Measurements from ENCODE around the gene ATP13A2.

The ATP13A2 gene

GRCh38 chr1:16981269-16981849 is 30.4 kb downstream of the ATP13A2 start:
- H2AK5ac ChIP-seq (ENCODE audit: low read length, severe bottlenecking) = peak overlapping the region; percentile 86
- peaks cover 45% of the 10 kb centered on the region for H3K4me1 ChIP-seq (ENCODE audit: control insufficient read depth, insufficient read depth, low read depth, low read length)
- no peak overlapping the region for H2BK15ac ChIP-seq (ENCODE audit: low read depth, poor library complexity, severe bottlenecking)
- peak; percentile 82 for DNase-seq
- no peak overlapping the region for H2BK120ac ChIP-seq (ENCODE audit: low read depth, low read length)
- no peaks in the 10 kb centered on the region for H3K27me3 ChIP-seq (ENCODE audit: control insufficient read depth in 1 of 2, insufficient read depth in 1 of 2, low read length in 2 of 2)
- H3K23ac ChIP-seq (ENCODE audit: low read length in 2 of 2) = peak overlapping the region in 1 of 2 experiments; percentile 14
- peak overlapping the region; percentile 41 for H4K8ac ChIP-seq (ENCODE audit: low read length)
- H3K36me3 ChIP-seq (ENCODE audit: control insufficient read depth in 1 of 2, insufficient read depth in 2 of 2, low read depth in 1 of 2, low read length in 2 of 2) = peaks cover 21 to 46% of the 10 kb centered on the region in 2 experiments
- no peak overlapping the region for H3K4me2 ChIP-seq (ENCODE audit: low read length, poor library complexity, severe bottlenecking)
- peak overlapping the region; percentile 94 for H3K9ac ChIP-seq (ENCODE audit: low read length)
- H2BK12ac ChIP-seq (ENCODE audit: low read length in 2 of 2) = peak overlapping the region in 1 of 2 experiments; percentile 80
- H3K18ac ChIP-seq (ENCODE audit: low read depth in 1 of 2, low read length in 2 of 2) = peak overlapping the region in 1 of 2 experiments; percentile 86
- peak overlapping the region; percentile 37 for H4K91ac ChIP-seq (ENCODE audit: low read length)
- H3K4me3 ChIP-seq (ENCODE audit: insufficient read depth in 1 of 2, low read depth in 1 of 2, low read length in 2 of 2) = peak overlapping the region in 1 of 2 experiments; percentile 98
- H3K79me1 ChIP-seq (replicated peaks; ENCODE audit: low read length, poor library complexity, severe bottlenecking) = peaks cover 7% of the 10 kb centered on the region
- H3K27ac ChIP-seq (ENCODE audit: low read length, poor library complexity, severe bottlenecking) = peak overlapping the region; percentile 57
- peak overlapping the region in 1 of 2 experiments; percentile 56 for H3K4ac ChIP-seq (ENCODE audit: low read depth in 1 of 2, low read length in 2 of 2)
- H2AFZ ChIP-seq (ENCODE audit: low read depth, low read length) = peak overlapping the region; percentile 18
- 60% methylated on average over 10 of the region's 10 CpGs for WGBS
- peak overlapping the region; percentile 32 for H2BK5ac ChIP-seq (ENCODE audit: low read depth, low read length, poor library complexity, severe bottlenecking)
- H3K14ac ChIP-seq (ENCODE audit: low read length in 2 of 2) = peak overlapping the region in 1 of 2 experiments; percentile 18
- H3K9me3 ChIP-seq (ENCODE audit: control insufficient read depth, low read length) = no peaks in the 10 kb centered on the region

- H3K4me1 ChIP-seq (ENCODE audit: control insufficient read depth, insufficient read depth, low read depth, low read length) = peaks cover 51% of the 10 kb centered on the region
- peak within 1 kb of the TSS; percentile 80 to 90 for H3K4ac ChIP-seq (ENCODE audit: low read depth in 1 of 2, low read length in 2 of 2)
- peak within 1 kb of the TSS; percentile 95 for H2BK120ac ChIP-seq (ENCODE audit: low read depth, low read length)
- peak within 1 kb of the TSS in 1 of 2 experiments; percentile 94 for H3K23ac ChIP-seq (ENCODE audit: low read length in 2 of 2)
- H2BK5ac ChIP-seq (ENCODE audit: low read depth, low read length, poor library complexity, severe bottlenecking) = peak within 1 kb of the TSS; percentile 46
- H2BK12ac ChIP-seq (ENCODE audit: low read length in 2 of 2) = peak within 1 kb of the TSS; percentile 86 to 90
- H3K9ac ChIP-seq (ENCODE audit: low read length) = peak within 1 kb of the TSS; percentile 94
- H3K27ac ChIP-seq (ENCODE audit: low read length, poor library complexity, severe bottlenecking) = peak within 1 kb of the TSS; percentile 60
- peak within 1 kb of the TSS; percentile 26 for H2BK15ac ChIP-seq (ENCODE audit: low read depth, poor library complexity, severe bottlenecking)
- no peaks in the 10 kb centered on the region for H3K27me3 ChIP-seq (ENCODE audit: control insufficient read depth in 1 of 2, insufficient read depth in 1 of 2, low read length in 2 of 2)
- H4K8ac ChIP-seq (ENCODE audit: low read length) = peak within 1 kb of the TSS; percentile 41
- peak within 1 kb of the TSS; percentile 86 for H2AK5ac ChIP-seq (ENCODE audit: low read length, severe bottlenecking)
- H3K18ac ChIP-seq (ENCODE audit: low read depth in 1 of 2, low read length in 2 of 2) = peak within 1 kb of the TSS; percentile 53 to 90
- no peaks in the 10 kb centered on the region for H3K9me3 ChIP-seq (ENCODE audit: control insufficient read depth, low read length)
- peak; percentile 40 for DNase-seq
- H3K4me3 ChIP-seq (ENCODE audit: insufficient read depth in 1 of 2, low read depth in 1 of 2, low read length in 2 of 2) = peak within 1 kb of the TSS; percentile 79 to 98
- H3K14ac ChIP-seq (ENCODE audit: low read length in 2 of 2) = peak within 1 kb of the TSS; percentile 0 to 71
- H3K36me3 ChIP-seq (ENCODE audit: control insufficient read depth in 1 of 2, insufficient read depth in 2 of 2, low read depth in 1 of 2, low read length in 2 of 2) = peaks cover 28 to 46% of the 10 kb centered on the region in 2 experiments
- peak within 1 kb of the TSS; percentile 83 for H4K91ac ChIP-seq (ENCODE audit: low read length)
- peak within 1 kb of the TSS; percentile 76 for H3K4me2 ChIP-seq (ENCODE audit: low read length, poor library complexity, severe bottlenecking)
- H3K79me1 ChIP-seq (replicated peaks; ENCODE audit: low read length, poor library complexity, severe bottlenecking) = peaks cover 10% of the 10 kb centered on the region
- peak within 1 kb of the TSS; percentile 18 for H2AFZ ChIP-seq (ENCODE audit: low read depth, low read length)
- WGBS = 12% methylated on average over 29 of the region's 53 CpGs
These were observed 31.1 kb downstream of the ATP13A2 start, which contains the start of gene MFAP2 for GRCh38 chr1:16980473-16981268. Gene MFAP2, minus strand, starts transcription at chr1:16980620. Its CDS starts 2,347 bp downstream, at chr1:16978273.

- Histone ChIP-seq H2AFZ (ENCODE audit: low read depth, low read length) (no peak overlapping the region), H4K8ac (ENCODE audit: low read length) (peak overlapping the region; percentile 21), H2BK15ac (ENCODE audit: low read depth, poor library complexity, severe bottlenecking) (no peak overlapping the region), H3K9ac (ENCODE audit: low read length) (peak overlapping the region; percentile 94), H3K18ac (ENCODE audit: low read depth in 1 of 2, low read length in 2 of 2) (peak overlapping the region; percentile 53 to 90), H3K23ac (ENCODE audit: low read length in 2 of 2) (peak overlapping the region in 1 of 2 experiments; percentile 34), H3K4me2 (ENCODE audit: low read length, poor library complexity, severe bottlenecking) (peak overlapping the region; percentile 76), H2BK5ac (ENCODE audit: low read depth, low read length, poor library complexity, severe bottlenecking) (peak overlapping the region; percentile 46), H2AK5ac (ENCODE audit: low read length, severe bottlenecking) (peak overlapping the region; percentile 43), H3K27ac (ENCODE audit: low read length, poor library complexity, severe bottlenecking) (peak overlapping the region; percentile 60), H3K4me3 (ENCODE audit: insufficient read depth in 1 of 2, low read depth in 1 of 2, low read length in 2 of 2) (peak overlapping the region; percentile 79 to 98), H3K4me1 (ENCODE audit: control insufficient read depth, insufficient read depth, low read depth, low read length) (peaks cover 51% of the 10 kb centered on the region), H3K36me3 (ENCODE audit: control insufficient read depth in 1 of 2, insufficient read depth in 2 of 2, low read depth in 1 of 2, low read length in 2 of 2) (peaks cover 36 to 50% of the 10 kb centered on the region in 2 experiments), H3K4ac (ENCODE audit: low read depth in 1 of 2, low read length in 2 of 2) (peak overlapping the region; percentile 80 to 90), H3K79me1 (replicated peaks; ENCODE audit: low read length, poor library complexity, severe bottlenecking) (peaks cover 13% of the 10 kb centered on the region), H3K27me3 (ENCODE audit: control insufficient read depth in 1 of 2, insufficient read depth in 1 of 2, low read length in 2 of 2) (no peaks in the 10 kb centered on the region), H3K14ac (ENCODE audit: low read length in 2 of 2) (peak overlapping the region; percentile 0 to 71), H3K9me3 (ENCODE audit: control insufficient read depth, low read length) (no peaks in the 10 kb centered on the region), H2BK120ac (ENCODE audit: low read depth, low read length) (peak overlapping the region; percentile 95), H2BK12ac (ENCODE audit: low read length in 2 of 2) (peak overlapping the region in 1 of 2 experiments; percentile 32), H4K91ac (ENCODE audit: low read length) (peak overlapping the region; percentile 78)
- peak; percentile 47 for DNase-seq
- 5% methylated on average over 28 of the region's 44 CpGs for WGBS
These were observed 32.0 kb downstream of the ATP13A2 start for GRCh38 chr1:16979475-16980327.

Data from mesenchymal stem cell (in vitro differentiated cells and primary cell).